HepG2 (cell line): ENCODE measurements around the gene NEK8. TPM values are rescaled to one million over a fixed set of nuclear protein-coding genes. Genes with fewer than 3 reads are reported as not detected.

Source experiments
- AKAP8 ChIP-seq: sonication (generic); formaldehyde crosslinking; IDR thresholded peaks from 2 replicates; pipeline ENCODE4 v1.5.1; 2020; ENCODE audit warnings: mild to moderate bottlenecking, missing genetic modification reagents
- ASH2L ChIP-seq: fragments of 300-600, 200-600 bp; sonication (generic); IDR thresholded peaks from 2 replicates; pipeline ENCODE4 v1.7.0; 2017; ENCODE audit warnings: low read depth, mild to moderate bottlenecking, moderate library complexity, mixed read lengths, low read length; ENCODE audit not compliant: insufficient read length
- ERF ChIP-seq: IDR thresholded peaks from 2 replicates; pipeline ENCODE4 v1.6.1; 2018; ENCODE audit warnings: missing biosample characterization, missing genetic modification reagents
- KDM2A ChIP-seq: sonication (generic); formaldehyde crosslinking; IDR thresholded peaks from 2 replicates; pipeline ENCODE4 v1.4.0; 2020; ENCODE audit warnings: low read depth, missing genetic modification reagents, borderline replicate concordance
- KLF16 ChIP-seq, 2 experiments: sonication (generic) in 1 of 2; formaldehyde crosslinking in 1 of 2; IDR thresholded peaks; 2 replicates each; pipeline versions ENCODE4 v1.6.1 to v1.8.0; 2016 to 2023; ENCODE audit warnings: missing genetic modification reagents in 2 of 2, missing compliant biosample characterization in 1 of 2
- MED1 ChIP-seq: sonication (generic); formaldehyde crosslinking; IDR thresholded peaks from 2 replicates; pipeline ENCODE4 v1.4.0; 2020; ENCODE audit warnings: missing genetic modification reagents
- MYPOP ChIP-seq: sonication (generic); formaldehyde crosslinking; IDR thresholded peaks from 2 replicates; pipeline ENCODE4 v1.8.1; 2023; ENCODE audit warnings: mild to moderate bottlenecking, moderate library complexity, missing genetic modification reagents
- PAXIP1 ChIP-seq: sonication (generic); formaldehyde crosslinking; conservative IDR thresholded peaks from 2 replicates; pipeline ENCODE4 v1.4.0; 2020; ENCODE audit warnings: mild to moderate bottlenecking, missing genetic modification reagents, moderate library complexity
- ZHX1 ChIP-seq: sonication (generic); formaldehyde crosslinking; IDR thresholded peaks from 2 replicates; pipeline ENCODE4 v1.8.1; 2022; ENCODE audit warnings: low read depth, mild to moderate bottlenecking, missing genetic modification reagents
- ZNF276 ChIP-seq: sonication (generic); formaldehyde crosslinking; IDR thresholded peaks from 2 replicates; pipeline ENCODE4 v1.4.0; 2020; ENCODE audit warnings: mild to moderate bottlenecking, low read depth, missing genetic modification reagents
- ZNF549 ChIP-seq: sonication (generic); formaldehyde crosslinking; IDR thresholded peaks from 2 replicates; pipeline ENCODE4 v1.5.0; 2020; ENCODE audit warnings: missing genetic modification reagents
- ZNF574 ChIP-seq: sonication (generic); formaldehyde crosslinking; IDR thresholded peaks from 2 replicates; pipeline ENCODE4 v1.4.0; 2020; ENCODE audit warnings: missing genetic modification reagents
- ZSCAN30 ChIP-seq: sonication (generic); formaldehyde crosslinking; IDR thresholded peaks from 2 replicates; pipeline ENCODE4 v1.5.0; 2020; ENCODE audit warnings: mild to moderate bottlenecking, missing genetic modification reagents
- polyA plus RNA-seq, 8 experiments: library from polyadenylated mRNA; depleted of rRNA in 3 of 8; stranded (reverse) in 7 of 8; unstranded in 1 of 8; fragments of >200 nt; fragmentation: Illumina TruSeq in 4 of 8; extraction: Trizol in 4 of 8; gene quantifications; 2 replicates each; pipeline versions ENCODE4 v1.2.1 to v1.2.3, GENCODE V29; 2011 to 2016; ENCODE audit warnings: low read depth in 4 of 8, missing spikeins in 1 of 8, mixed read lengths in 1 of 8; ENCODE audit not compliant: insufficient read depth in 1 of 8
- total RNA-seq, 5 experiments: library from RNA; depleted of rRNA; stranded (reverse); fragments of >200 nt; fragmentation: Illumina TruSeq; extraction: Trizol; gene quantifications; 2 replicates each; pipeline ENCODE4 v1.2.3, GENCODE V29; 2016; ENCODE audit warnings: low read depth in 1 of 5

Gene NEK8
- total and polyA plus RNA-seq, 2 of the 13 experiments (the other 11 are each of a cell fraction or from before 2014, with no cell fraction given), result 5.8 to 13.5 TPM

- TF ChIP-seq ZHX1 (0 out of 2 replicates have a peak, but pooled peaks have one; percentile 82), ERF (peak; percentile 27), KDM2A (peak; percentile 8; the same call in 1 of the 2 replicates), AKAP8 (CRISPR knock-in tag) (peak; percentile 66; the same call in 1 of the 2 replicates), ASH2L (no peak), PAXIP1 (CRISPR knock-in tag) (peak; percentile 66), MYPOP (CRISPR knock-in tag) (0 out of 2 replicates have a peak, but pooled peaks have one; percentile 8), ZNF574 (CRISPR knock-in tag) (peak; percentile 12; the same call in 1 of the 2 replicates), ZNF549 (CRISPR knock-in tag) (no peak), MED1 (peak; percentile 32), ZNF276 (0 out of 2 replicates have a peak, but pooled peaks have one; percentile 5), ZSCAN30 (no peak), KLF16 (CRISPR knock-in tag; IDR thresholded peaks at IDR 0.05) (peak in 1 of 2 experiments; percentile 13; a peak in 1 of 4 replicates)
Observed at GRCh38 chr17:28744104-28744971, 15.8 kb downstream of the NEK8 start (continued).
